ENCODE results near the gene FNDC11.
A peak's percentile ranks its signal among the peaks of the same experiment; 100 is the strongest.

FNDC11 gene

GRCh38 chr20:63525971-63526370 lies 28.0 kb upstream of the FNDC11 start:
- no peak for DNase-seq

- no peak for DNase-seq
Observed at GRCh38 chr20:63527184-63527583, 26.8 kb upstream of the FNDC11 start.

GRCh38 chr20:63529180-63529860 lies 24.6 kb upstream of the FNDC11 start:
- DNase-seq = no peak

GRCh38 chr20:63529861-63530787 lies 23.8 kb upstream of the FNDC11 start:
- DNase-seq = no peak

- no peak for DNase-seq
Observed at GRCh38 chr20:63530788-63531160, 23.2 kb upstream of the FNDC11 start.

GRCh38 chr20:63531686-63532448 lies 22.1 kb upstream of the FNDC11 start:
- DNase-seq = no peak

GRCh38 chr20:63532449-63532971 lies 21.4 kb upstream of the FNDC11 start:
- no peak for DNase-seq

- DNase-seq = no peak
Observed at GRCh38 chr20:63533388-63533787, 20.6 kb upstream of the FNDC11 start.

GRCh38 chr20:63533871-63534393 lies 20.0 kb upstream of the FNDC11 start:
- no peak for DNase-seq

GRCh38 chr20:63534427-63534830 lies 19.5 kb upstream of the FNDC11 start:
- DNase-seq = no peak

GRCh38 chr20:63534831-63535651 lies 18.9 kb upstream of the FNDC11 start:
- DNase-seq = no peak

- DNase-seq = no peak
Observed at GRCh38 chr20:63536241-63536977, 17.6 kb upstream of the FNDC11 start.

- DNase-seq = peak; percentile 61
Observed at GRCh38 chr20:63536997-63537524, 16.9 kb upstream of the FNDC11 start, which contains the start of gene PTK6. Gene PTK6 (minus strand): TSS chr20:63537376. CDS start chr20:63537314, 62 bp downstream.

- DNase-seq = peak; percentile 97
Observed at GRCh38 chr20:63537525-63538203, 16.3 kb upstream of the FNDC11 start.

GRCh38 chr20:63538204-63539091 lies 15.5 kb upstream of the FNDC11 start:
- DNase-seq = no peak

GRCh38 chr20:63539092-63539430 lies 14.9 kb upstream of the FNDC11 start:
- DNase-seq = no peak

- no peak for DNase-seq
Observed at GRCh38 chr20:63539441-63540370, 14.3 kb upstream of the FNDC11 start.
